Fibroblast of skin of back (primary cell): ENCODE results near the gene OTOP2. TPM values are rescaled to one million over a fixed set of nuclear protein-coding genes. Genes with fewer than 3 reads are reported as not detected.

ENCODE experiments used
- DNase-seq: peaks from one replicate; pipeline ENCODE4 v3.0.0-alpha.2; 2013
- polyA plus RNA-seq, 2 experiments: library from polyadenylated mRNA; unstranded; fragments of 120-200 nt; gene quantifications; one replicate each; pipeline ENCODE4 v1.2.1, GENCODE V29; 2013; ENCODE audit not compliant: insufficient read length in 2 of 2

Gene OTOP2, protein sequence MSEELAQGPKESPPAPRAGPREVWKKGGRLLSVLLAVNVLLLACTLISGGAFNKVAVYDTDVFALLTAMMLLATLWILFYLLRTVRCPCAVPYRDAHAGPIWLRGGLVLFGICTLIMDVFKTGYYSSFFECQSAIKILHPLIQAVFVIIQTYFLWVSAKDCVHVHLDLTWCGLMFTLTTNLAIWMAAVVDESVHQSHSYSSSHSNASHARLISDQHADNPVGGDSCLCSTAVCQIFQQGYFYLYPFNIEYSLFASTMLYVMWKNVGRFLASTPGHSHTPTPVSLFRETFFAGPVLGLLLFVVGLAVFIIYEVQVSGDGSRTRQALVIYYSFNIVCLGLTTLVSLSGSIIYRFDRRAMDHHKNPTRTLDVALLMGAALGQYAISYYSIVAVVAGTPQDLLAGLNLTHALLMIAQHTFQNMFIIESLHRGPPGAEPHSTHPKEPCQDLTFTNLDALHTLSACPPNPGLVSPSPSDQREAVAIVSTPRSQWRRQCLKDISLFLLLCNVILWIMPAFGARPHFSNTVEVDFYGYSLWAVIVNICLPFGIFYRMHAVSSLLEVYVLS
- not detected for polyA plus RNA-seq (2013, experiment 1 of 2; ENCODE audit: insufficient read length)
- polyA plus RNA-seq (2013, experiment 2 of 2; ENCODE audit: insufficient read length): not detected

DNA sequence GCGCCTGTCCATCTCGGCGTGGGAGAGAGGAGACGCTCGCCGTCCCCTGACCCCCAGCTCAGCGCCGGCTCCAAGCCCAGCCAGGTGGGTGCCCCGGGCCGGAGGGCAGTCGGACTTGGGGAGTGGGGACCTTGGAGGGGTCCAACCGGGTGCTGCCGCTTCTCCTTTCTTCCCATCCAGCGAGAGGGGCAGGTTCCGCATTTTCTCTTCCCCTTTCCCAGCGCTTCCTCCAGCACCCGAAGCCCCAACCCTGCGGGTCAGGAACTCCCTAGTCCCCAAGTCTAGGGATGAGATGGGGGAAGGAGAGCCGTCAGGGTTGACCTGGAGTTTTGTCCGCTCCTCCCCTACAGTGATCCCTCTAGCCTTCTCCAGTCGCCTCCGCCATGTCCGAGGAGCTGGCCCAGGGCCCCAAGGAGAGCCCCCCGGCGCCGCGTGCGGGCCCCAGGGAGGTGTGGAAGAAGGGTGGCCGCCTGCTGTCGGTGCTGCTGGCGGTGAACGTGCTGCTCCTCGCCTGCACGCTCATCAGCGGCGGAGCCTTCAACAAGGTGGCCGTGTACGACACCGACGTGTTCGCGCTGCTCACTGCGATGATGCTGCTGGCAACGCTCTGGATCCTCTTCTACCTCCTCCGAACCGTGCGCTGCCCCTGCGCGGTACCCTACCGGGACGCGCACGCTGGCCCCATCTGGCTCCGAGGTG, at the start of gene OTOP2:
Gene OTOP2 (plus strand): TSS at position 24 of the 699 bp plus-strand sequence. CDS start 360 bp downstream, at position 384.
- DNase-seq: no peak

DNA sequence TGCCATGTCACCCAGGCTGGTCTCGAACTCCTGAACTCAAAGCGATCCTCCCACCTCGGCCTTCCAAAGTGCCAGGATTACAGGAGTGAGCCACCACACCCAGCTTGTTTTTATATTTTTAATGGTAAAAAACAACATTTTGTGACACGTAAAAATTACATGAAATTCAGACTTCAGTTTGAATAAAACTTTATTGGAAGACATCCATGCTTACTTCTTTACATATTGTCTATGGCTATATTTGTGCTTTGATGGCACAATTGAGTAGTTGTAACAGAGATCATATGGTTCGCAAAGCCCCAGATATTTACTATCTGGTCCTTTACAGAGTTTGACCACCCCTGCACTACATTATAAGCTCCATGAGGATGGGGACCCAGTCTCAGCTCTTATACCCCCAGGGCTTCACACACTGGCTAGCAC, 49.4 kb upstream of the OTOP2 start:
- no peak for DNase-seq

DNA sequence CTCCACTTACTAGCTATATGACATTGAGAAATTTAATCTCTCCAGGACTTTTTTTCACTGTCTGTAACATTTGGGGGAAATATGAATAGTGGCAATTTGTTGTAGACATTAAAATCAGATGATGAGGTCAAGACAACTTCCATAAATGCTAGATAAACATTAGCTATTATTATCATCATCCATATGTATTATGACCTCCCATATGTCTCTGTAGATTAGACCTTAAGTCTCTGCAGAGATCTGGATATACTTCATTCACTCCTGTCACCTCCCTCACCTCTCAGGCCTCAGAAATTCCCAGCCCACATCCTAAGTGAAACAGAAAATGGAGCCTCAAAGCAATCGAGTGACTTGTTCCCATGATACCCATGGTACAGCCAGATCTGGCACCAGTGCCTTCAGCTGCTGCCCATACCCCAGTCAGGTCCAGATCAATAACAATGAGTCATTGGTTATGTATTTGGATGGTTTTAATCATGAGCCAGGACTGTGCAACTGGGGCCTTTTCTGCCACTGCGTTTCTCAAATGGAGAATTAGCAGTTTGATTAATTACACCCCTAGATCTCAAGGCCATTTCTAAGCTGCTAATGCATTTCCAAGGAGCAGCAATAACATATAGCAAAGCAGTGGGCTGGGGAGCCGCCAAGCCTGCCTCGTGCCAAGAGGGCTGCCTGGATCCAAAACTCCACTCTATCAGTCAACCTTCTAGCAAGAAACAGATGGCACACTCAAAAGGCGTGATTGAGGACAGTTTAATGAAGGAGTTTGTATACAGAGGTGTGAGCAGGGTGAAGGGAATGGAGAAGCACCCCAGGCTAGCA, 48.7 kb upstream of the OTOP2 start:
- no peak for DNase-seq

DNA sequence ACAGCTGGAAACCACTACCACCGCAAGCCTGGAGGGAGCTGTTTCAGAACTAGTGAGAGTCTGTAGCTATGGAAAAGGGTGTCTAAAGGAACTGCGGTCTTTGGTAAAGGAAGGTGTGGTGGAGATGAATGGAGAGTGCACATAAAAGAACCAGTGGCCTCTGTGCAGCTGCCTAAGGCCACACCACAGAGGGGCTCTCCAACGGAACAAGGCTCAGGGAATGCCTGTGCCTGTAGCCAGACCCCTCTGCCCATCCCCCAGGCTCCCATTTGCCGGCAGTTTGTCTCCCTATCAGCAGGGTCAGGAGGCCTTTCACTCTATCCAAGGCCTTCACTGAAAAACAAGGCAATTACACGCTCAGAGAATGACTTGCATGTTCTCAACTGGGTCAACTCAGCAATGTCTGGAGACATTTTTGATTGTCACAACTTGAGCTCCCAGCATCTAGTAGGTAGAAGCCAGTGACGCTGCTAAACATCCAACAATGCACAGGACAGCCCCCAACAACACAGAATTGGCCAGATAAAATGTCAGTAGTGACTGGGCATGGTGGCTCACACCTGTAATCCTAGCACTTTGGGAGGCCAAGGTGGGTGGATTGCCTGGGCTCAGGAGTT, 48.0 kb upstream of the OTOP2 start:
- no peak for DNase-seq

DNA sequence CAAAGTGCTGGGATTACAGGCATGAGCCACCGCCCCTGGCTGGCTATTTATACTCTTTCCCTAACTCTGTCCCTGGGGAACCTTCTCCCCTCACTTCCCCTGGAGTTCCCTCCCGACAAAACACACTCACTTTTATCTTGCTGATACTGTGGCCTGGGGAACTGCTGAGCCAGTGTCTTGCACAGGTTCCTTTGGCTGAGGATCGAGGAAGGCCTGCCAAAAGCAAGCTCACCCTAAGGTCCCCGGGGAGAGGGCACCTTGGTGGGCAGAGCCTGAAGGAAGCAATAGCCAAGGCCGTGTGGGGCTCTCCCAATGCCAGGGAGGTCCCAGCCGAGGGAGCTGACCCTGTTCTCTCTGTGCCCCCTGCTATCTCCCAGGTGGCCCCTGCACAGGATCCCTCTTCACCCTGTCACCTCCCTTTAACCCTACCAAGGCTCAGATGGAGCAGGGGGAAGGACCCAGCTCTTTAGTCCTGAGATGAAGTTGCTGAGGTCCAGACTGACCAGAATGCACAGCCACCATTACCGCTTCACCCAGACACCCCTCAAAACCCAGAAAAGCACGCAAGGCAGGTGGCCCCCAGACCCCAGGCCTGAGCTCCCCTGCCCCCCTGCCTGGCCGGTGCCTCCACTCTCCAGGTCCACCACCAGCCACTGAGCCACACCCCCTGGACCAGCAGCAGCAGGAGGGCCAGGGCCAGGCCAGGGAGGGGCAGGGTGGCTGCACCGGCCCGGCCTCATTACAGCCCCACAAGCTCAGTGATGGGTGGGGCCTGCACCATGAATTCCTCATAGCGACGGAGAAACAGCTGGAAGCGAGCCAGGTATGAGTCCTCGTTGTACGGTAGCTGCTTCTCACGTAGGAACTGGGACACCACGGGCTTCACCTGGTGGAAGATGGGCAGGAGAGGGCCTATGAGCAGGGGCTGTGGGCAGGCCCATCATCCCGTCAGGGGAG, 46.2 kb upstream of the OTOP2 start:
- DNase-seq: no peak

DNA sequence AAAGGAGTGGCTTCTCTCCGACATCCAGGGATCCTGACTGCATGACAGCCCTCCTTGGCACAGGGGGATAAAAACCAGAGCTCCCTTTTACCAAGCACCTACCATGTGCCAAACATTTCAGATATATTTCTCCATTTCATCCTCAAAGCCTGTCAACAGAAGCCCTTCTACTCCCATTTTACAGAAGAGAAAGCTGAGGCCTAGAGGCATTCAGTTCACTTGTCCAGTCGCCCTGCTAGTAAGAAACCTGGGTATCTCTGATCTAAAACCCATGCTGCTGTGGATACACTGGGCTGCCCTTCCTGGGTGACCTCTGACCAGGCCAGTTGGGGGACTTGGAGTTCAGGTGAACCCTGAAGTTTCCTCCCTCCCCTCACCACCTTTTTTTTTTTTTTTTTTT, 45.4 kb upstream of the OTOP2 start:
- no peak for DNase-seq

DNA sequence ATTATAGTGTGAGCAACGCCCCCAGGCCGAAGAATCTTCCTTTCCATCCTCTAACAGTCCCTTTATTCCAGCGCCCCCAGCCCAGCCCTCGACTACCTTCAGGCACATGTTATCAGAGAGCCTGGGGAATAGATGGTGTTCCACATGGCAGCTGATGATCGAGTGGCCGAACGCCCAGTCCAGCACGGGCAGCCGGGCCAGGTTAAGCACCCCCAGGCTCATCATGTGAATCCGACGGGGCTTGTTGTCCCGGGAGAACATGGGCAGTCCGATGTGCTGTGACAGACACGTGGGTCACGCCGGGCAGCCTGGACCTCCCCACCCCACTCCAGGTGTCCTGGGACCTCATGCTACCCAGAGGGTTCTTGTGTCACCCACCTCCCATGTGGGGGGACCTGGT, 44.8 kb upstream of the OTOP2 start:
- no peak for DNase-seq

DNA sequence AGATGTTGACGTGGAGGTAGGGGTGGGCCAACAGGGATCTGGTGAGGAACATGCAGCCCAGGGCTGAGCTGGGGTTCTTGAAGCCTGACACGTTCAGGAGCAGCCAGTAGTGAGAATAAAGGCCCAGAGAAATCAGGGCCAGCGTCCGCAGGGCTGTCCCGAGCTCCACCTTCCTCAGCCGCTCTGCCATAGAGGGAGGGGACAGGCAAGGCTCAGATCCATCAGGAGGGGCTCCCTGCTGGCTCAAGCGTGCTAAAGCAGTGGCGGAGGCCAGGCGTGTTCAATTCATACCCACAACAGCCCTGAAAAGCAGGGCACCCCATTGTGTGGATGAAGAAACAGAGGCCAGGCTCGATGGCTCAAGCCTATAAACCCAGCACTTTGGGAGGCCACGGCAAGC, 43.0 kb upstream of the OTOP2 start:
- DNase-seq: no peak

DNA sequence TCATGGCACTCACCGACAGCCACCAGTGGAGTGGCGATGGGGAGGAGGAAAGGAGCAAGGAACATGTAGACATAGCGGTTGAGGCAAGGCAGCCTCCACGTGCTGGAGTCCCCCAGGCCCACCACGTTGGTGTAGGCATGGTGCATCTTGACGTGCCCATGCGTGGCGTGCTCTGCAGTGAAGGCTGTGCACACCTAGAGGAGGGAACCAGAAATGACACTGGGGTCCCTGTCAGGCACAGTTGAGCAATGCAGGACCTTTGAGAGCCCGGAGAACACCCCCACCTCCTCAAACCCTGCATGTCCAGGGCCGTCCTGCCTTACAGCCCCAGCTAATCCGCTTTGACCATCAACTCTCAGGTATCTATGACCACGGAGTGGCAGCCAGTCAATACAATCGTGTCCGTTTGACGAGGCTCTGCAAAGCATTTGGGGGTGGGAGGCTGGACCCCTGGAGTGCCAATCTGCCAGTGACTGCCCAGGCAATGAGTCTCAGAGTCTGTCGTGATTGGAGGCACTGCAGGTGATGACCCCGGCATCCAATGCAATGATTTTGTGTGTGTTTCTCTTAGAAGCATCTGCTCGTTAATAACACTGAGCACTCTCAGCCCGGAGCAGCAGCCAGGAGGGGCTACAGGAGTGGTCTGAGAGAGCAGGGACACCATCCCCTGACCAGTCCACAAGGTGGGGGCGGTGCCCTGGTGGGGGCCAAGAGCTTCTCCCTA, 41.4 kb upstream of the OTOP2 start:
- DNase-seq: no peak

DNA sequence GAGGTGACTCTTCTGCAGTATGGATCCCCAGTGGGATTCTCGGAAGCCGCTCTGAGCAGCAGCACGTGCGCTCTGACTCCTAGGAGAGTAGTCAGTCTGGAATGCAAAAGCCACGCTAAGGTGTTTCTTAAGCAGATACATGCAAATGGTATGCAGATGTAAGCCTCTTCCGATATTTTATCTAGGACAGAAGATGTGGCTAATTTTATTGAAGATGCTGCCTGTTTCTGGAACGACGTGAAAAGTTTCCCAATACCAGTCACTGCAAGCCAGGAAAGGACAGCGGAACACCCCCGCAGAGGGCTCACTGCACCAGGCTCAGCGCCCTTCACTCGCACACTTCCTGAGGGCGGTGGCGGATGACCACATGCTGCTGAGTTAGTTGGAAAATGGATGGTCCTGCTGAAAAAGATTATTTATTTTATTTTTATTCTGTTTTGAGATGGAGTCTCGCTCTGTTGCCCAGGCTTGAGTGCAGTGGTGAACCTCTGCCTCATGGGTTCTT, 40.8 kb upstream of the OTOP2 start:
- DNase-seq: no peak

DNA sequence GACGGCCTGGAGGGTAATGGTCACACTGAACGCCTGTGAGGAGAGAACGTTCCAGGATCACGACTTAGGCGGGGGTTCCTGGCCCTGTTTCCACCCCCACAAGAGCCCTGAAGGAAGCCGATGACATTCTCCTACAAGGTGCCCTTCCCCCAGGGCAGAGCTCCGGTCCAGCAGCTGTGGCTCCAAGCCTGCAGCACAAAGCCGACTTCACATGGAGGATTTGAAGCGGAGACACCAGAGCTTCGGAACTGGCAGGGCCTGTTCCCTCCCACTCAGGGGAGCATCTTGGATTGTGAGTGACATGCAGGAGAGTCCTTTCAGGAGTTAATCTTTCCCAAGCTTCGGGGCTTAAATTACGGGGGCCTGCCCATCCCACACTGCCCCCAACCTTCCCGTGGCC, 35.6 kb upstream of the OTOP2 start:
- DNase-seq: no peak

DNA sequence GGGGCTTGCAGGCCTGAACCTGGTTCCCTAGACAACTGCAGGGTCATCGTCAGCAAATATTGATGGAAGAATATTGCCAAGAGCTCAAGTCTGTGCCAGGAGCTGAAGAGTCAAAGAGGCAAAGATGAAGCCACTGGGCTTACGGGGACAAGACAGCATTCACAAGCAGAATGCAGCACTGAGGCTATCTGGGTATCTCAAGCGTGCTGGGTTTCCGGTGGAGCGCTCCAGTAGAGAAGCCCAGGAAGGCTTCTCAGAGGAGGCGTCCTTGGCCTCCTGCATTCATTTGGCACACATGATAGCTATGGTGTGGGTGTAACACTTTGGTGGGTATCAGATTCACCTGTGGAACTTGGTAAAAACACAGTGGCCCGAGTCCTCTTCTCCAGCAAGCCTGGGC, 33.5 kb upstream of the OTOP2 start:
- no peak for DNase-seq

DNA sequence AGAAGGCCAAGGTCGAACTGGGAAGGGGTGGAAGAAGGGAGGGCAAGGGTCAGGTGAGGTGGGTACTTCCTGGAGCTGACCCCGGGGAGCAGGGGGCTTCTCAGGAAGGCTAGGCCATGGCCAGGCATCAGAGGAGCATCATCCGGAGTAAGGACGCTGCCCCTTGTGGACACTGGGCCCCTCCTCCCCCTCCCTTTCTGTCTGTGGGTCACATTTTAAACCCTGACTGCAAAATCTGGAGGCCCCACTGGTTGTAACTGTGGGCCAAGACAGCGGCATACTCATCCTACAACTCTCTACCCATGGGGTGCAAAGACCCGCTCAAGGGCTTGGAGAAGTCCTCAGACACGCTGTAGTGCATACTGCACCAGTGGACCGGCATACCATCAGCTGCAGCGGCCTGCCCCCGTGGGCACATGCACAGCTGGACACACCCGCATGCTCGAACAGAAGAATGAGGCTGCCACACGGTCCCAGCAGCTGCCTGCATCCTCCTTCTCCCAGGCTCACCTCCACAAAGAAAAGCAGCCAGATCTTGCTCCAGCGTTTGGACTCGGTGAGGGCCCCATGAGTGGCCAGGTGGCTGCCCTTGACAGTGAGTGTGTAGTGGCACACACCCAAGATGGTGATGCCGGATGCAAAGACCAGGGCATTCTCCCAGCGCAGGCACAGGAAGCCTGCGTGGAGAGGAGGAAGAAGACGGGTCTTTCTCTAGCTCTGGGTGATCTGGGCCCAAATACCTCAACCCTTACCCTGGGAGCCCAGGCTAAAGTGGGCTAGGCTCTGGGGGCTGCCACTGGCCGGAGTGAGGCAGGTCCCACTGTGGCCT, 31.8 kb upstream of the OTOP2 start:
- no peak for DNase-seq

DNA sequence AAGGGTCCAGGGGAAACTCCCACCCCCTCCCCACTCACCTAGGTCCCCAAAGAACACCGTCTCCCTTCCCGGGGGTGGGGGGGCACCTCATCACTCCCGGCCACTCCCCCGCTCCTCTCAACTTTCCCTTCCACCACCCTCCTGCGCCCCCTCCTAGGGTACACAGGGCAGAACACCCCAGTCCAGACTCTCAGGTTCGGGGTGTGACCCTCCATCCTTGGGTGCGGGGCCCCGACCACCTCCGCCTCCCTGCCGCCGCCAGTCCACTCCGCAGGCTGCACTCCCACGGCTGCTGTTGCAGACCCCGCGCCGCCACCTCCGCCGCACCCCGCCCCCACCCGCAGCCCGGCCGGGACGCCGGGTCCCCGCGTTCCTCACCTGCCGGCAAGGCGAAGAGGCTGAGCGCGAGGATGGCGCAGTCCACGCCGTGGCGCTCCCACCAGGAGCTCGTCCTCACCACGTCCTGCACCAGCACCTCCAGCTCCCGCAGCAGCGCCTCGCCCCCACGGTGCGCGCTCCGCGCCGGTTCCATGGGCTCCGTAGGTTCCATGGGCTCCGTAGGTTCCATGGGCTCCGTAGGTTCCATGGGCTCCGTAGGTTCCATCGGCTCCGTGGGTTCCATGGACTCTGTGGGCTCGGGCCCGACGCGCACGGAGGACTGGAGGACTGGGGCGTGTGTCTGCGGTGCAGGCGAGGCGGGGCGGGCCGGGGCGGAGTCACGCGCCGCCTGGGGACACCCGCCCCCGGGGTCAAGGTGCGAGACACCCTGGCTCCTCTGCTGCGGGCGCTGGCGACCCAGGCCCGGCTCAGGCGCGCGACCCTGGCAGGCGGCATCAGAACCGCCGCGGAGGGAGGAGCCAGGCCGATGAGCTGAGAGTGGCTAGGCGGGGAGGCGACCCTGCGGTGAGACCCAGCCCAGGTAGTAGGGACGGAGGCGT, 30.8 kb upstream of the OTOP2 start, which contains the start of gene FADS6:
Gene FADS6 (minus strand): TSS at position 660 of the 938 bp plus-strand sequence. CDS start 38 bp downstream, at position 622.
- no peak for DNase-seq

DNA sequence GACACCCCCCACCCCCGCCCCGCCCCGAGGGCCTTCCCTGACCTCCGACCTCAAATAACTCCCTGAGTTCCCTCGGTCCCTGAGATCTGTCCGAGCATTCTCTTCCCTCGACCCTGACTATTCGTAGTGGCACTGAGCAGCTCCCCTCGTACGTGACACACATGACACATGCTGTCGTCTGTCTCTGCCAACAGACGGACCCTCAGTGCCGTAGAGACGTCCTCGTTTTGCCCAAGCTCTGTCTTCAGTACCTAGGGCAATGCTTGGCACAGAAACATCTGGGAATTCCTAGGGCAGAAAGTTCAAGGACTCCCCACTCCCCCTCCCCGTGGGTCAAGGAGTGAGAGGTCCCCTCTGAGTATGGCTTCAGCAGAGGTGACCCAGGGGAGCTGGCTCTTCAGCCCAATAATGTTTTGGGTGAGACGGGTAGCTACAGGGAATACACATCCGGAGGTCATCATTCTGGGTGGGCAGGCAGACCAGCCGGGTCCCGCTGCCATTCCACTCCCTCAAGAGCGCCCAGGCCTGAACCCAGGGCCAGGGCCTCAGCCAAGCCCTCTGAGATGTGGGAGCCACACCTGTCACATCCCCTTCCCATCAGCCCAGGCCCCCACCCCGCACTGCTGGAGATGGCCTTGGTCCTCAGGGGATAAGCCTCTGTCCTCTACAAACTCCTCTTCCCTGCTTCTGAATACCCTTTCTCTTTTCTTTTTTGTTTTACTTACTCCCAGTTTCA, 30.0 kb upstream of the OTOP2 start:
- no peak for DNase-seq

DNA sequence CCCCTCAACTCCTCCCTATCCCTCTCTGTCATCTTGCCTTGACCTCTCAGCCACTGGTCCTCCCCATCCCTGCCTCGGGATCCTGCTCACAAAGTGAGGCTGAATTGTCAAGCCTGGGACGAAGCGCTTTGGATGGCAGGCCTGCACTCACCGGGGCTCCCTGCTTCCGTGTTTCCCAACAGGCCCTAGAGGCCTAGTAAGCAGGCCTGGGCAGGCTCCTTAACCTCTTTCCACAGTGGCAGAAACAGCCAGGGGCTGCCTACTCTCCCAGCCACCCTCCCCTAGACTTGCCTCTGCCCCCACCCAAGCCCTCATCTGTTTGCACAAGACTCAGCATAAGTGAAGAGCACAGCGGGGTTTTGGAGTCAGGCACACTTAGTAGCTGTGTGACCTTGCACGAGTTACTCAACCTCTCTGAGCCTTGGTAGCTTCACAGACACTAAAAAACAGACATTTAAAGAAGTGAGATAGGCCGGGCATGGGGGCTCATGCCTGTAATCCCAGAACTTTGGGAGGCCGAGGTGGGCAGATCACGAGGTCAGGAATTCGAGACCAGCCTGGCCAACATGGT, 25.6 kb upstream of the OTOP2 start:
- no peak for DNase-seq

DNA sequence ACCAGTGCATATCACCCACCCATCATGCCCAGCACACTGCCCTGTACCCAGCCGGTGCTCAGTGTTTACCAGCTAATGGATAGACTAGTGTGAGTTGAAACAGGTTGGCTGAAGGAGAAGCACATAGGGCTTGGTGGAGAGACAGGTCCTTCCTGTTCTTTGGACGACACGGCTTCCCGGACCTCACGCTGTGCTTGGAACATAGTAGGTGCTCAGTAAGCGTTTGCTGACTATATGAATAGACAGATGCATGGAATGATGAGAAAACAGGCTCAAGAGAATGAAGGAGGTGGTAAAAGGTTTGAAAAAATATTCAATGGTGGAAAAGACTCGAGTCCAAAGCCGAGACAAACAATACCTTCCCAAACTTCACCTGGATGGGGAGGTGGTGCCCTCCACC, 23.9 kb upstream of the OTOP2 start:
- DNase-seq: no peak
